A673 (cell line): ENCODE data around the gene SHISA5. TPM values are rescaled to one million over a fixed set of nuclear protein-coding genes. Genes with fewer than 3 reads are reported as not detected.

Experiments
- BruUV-seq: library from RNA; stranded (reverse); fragments of 400-500 nt; replicated peaks from 2 replicates; lab custom pipeline; 2021; lab: Mats Ljungman, UMichigan
- CTCF ChIA-PET: fragments of 300-600 bp; sonication (Branson Sonifier 250); formaldehyde crosslinking; loops from one replicate; lab custom pipeline; 2022; ENCODE audit warnings: antibody characterized with exemption; lab: Charles Lee
- POLR2A ChIA-PET: fragments of 300-600 bp; sonication (Branson Sonifier 250); formaldehyde crosslinking; loops from one replicate; lab custom pipeline; 2022; ENCODE audit warnings: antibody characterized with exemption; ENCODE audit not compliant: low non-redundant PET; lab: Charles Lee
- DNase-seq: peaks from one replicate; pipeline ENCODE4 v3.0.0-alpha.2; 2015; ENCODE audit warnings: low spot score
- H3K27ac ChIP-seq: fragments of 200-600 bp; sonication (generic); 2 replicates; pipeline ENCODE4 v1.5.1; 2016; ENCODE audit warnings: mixed run types, low read depth, mild to moderate bottlenecking, mixed read lengths, antibody characterized with exemption, low read length; ENCODE audit not compliant: poor library complexity, severe bottlenecking
- H3K27me3 ChIP-seq: fragments of 200-600 bp; sonication (generic); replicated peaks from 2 replicates; pipeline ENCODE4 v1.6.1; 2017; ENCODE audit warnings: mixed run types, low read depth, mild to moderate bottlenecking, mixed read lengths, antibody characterized with exemption, low read length; ENCODE audit not compliant: insufficient read depth, poor library complexity
- H3K36me3 ChIP-seq: fragments of 200-600 bp; sonication (generic); 2 replicates; pipeline ENCODE4 v1.6.1; 2016; ENCODE audit warnings: mixed run types, mild to moderate bottlenecking, mixed read lengths, antibody characterized with exemption, low read length; ENCODE audit not compliant: insufficient read depth, poor library complexity, severe bottlenecking
- H3K4me1 ChIP-seq: fragments of 200-600 bp; sonication (generic); 2 replicates; pipeline ENCODE4 v1.6.1; 2017; ENCODE audit warnings: mixed run types, mild to moderate bottlenecking, mixed read lengths, antibody characterized with exemption, low read length; ENCODE audit not compliant: insufficient read depth, poor library complexity, severe bottlenecking
- H3K4me3 ChIP-seq: fragments of 200-600 bp; sonication (generic); 2 replicates; pipeline ENCODE4 v1.5.1; 2016; ENCODE audit warnings: low read depth, mixed run types, mild to moderate bottlenecking, mixed read lengths, low read length; ENCODE audit not compliant: poor library complexity, severe bottlenecking
- H3K9me3 ChIP-seq: fragments of 200-600 bp; sonication (generic); 2 replicates; pipeline ENCODE4 v1.6.1; 2016; ENCODE audit warnings: mixed run types, low read depth, mild to moderate bottlenecking, mixed read lengths, antibody characterized with exemption, low read length; ENCODE audit not compliant: poor library complexity, severe bottlenecking
- EZH2 ChIP-seq: fragments of 200-600 bp; sonication (generic); IDR thresholded peaks from 2 replicates; pipeline ENCODE4 v1.6.1; 2017; ENCODE audit warnings: borderline replicate concordance, low read depth, mild to moderate bottlenecking, mixed read lengths, antibody characterized with exemption, low read length; ENCODE audit not compliant: poor library complexity, severe bottlenecking
- intact Hi-C: fragments of 100-400 bp; cut with micrococcal nuclease; formaldehyde crosslinking; loops from one replicate; pipeline ENCODE4 v1.10.0; 2022; ENCODE audit not compliant: unreplicated experiment
- total RNA-seq: library from RNA; stranded (reverse); gene quantifications from 2 replicates; pipeline ENCODE4 v1.2.3, GENCODE V29; 2021
- TF ChIP-seq, protein P1 (sequence below): fragments of 300-800, 200-600 bp; sonication (generic); conservative IDR thresholded peaks from 2 replicates; pipeline ENCODE4 v1.5.1; 2017; ENCODE audit warnings: low read depth, mild to moderate bottlenecking, antibody characterized with exemption, low read length, moderate library complexity, mixed read lengths

SHISA5 gene
- total RNA-seq, 1 experiment from 2014 or later = 61.8 TPM

GRCh38 chr3:48472673-48472922, 31.4 kb downstream of the SHISA5 start:
- no peaks in the 10 kb centered on the region for H3K27me3 ChIP-seq
- H3K9me3 ChIP-seq = no peaks in the 10 kb centered on the region
- CTCF ChIA-PET = no interaction called here
- DNase-seq = no peak
- intact Hi-C loops = loop anchor here (10.0 kb wide), 1 partner anchor 72 kb away; no protein-coding TSS in a partner anchor
- POLR2A ChIA-PET = no interaction called here
- H3K27ac ChIP-seq = peak overlapping the region; percentile 88
- TF ChIP-seq, protein P1, sequence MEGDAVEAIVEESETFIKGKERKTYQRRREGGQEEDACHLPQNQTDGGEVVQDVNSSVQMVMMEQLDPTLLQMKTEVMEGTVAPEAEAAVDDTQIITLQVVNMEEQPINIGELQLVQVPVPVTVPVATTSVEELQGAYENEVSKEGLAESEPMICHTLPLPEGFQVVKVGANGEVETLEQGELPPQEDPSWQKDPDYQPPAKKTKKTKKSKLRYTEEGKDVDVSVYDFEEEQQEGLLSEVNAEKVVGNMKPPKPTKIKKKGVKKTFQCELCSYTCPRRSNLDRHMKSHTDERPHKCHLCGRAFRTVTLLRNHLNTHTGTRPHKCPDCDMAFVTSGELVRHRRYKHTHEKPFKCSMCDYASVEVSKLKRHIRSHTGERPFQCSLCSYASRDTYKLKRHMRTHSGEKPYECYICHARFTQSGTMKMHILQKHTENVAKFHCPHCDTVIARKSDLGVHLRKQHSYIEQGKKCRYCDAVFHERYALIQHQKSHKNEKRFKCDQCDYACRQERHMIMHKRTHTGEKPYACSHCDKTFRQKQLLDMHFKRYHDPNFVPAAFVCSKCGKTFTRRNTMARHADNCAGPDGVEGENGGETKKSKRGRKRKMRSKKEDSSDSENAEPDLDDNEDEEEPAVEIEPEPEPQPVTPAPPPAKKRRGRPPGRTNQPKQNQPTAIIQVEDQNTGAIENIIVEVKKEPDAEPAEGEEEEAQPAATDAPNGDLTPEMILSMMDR = no peak
- TF ChIP-seq EZH2 = no peak
- H3K4me3 ChIP-seq = peak overlapping the region; percentile 67
- TSS peak; percentile 84 for BruUV-seq
- no peaks in the 10 kb centered on the region for H3K36me3 ChIP-seq
- peaks cover 6% of the 10 kb centered on the region for H3K4me1 ChIP-seq

DNA sequence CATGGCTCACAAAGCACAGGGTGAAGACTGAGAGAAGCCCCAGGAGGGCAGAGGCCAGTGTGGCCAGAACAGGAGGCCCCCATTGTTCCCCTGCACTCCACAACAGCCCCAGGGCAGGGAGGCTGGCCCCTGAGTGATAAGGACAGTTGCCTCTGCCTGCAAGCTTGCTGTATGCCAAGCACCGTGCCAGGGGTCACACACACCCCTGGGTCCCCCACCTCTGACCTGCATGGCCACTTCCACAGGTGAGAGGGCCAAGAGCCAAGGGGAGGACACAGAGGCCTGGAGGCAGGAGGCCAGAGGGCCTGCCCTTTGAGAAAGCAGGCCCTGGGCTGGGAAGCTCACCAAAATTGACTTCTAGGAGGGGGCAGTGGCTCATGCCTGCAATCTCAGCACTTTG, 33.7 kb downstream of the SHISA5 start:
- H3K9me3 ChIP-seq = no peaks in the 10 kb centered on the region
- CTCF ChIA-PET = no interaction called here
- H3K27ac ChIP-seq = no peak overlapping the region

GRCh38 chr3:48469046-48469915, 34.7 kb downstream of the SHISA5 start:
- Histone ChIP-seq H3K9me3 (no peaks in the 10 kb centered on the region), H3K36me3 (peaks cover 4% of the 10 kb centered on the region), H3K4me1 (peaks cover 19% of the 10 kb centered on the region), H3K27me3 (no peaks in the 10 kb centered on the region), H3K27ac (no peak overlapping the region), H3K4me3 (no peak overlapping the region)
- intact Hi-C loops = no loop called here
- ChIA-PET POLR2A (no interaction called here), CTCF (no interaction called here)
- BruUV-seq = no TSS peak
- TF ChIP-seq, protein P1 = no peak
- DNase-seq = no peak

More for the DNA sequence above, 33.7 kb downstream of the SHISA5 start:
- POLR2A ChIA-PET = no interaction called here
- intact Hi-C loops = loop anchor here (10.0 kb wide), 1 partner anchor 75 kb away; no protein-coding TSS in a partner anchor
- no TSS peak for BruUV-seq
- no peak for TF ChIP-seq EZH2
- TF ChIP-seq, protein P1 = no peak
- Histone ChIP-seq H3K4me3 (no peak overlapping the region), H3K36me3 (peaks cover 4% of the 10 kb centered on the region), H3K27me3 (no peaks in the 10 kb centered on the region), H3K4me1 (peaks cover 19% of the 10 kb centered on the region)
- no peak for DNase-seq
